ENCODE data around the gene GRXCR2. TPM values are rescaled to one million over a fixed set of nuclear protein-coding genes. Genes with fewer than 3 reads are reported as not detected.

Gene GRXCR2
- total RNA-seq, 2 experiments from 2014 or later, result not detected

- no peaks in the 10 kb centered on the region for H3K4me1 Mint-ChIP-seq
- H3K4me3 Mint-ChIP-seq, result no peak overlapping the region
- H3K36me3 Mint-ChIP-seq, result no peaks in the 10 kb centered on the region
- DNase-seq (no peak), ATAC-seq (no peak)
- no peaks in the 10 kb centered on the region for H3K27me3 Mint-ChIP-seq
- CTCF ChIA-PET, result interaction anchor here (1.6 kb wide), 1 partner anchor 15 kb away, joined by 5 read pairs; no protein-coding TSS in a partner anchor
- no peak overlapping the region for H3K27ac Mint-ChIP-seq
- no peaks in the 10 kb centered on the region for H3K9me3 Mint-ChIP-seq (ENCODE audit: low read depth)
These were observed 59.9 kb downstream of the GRXCR2 start for GRCh38 chr5:145812877-145813276.

GRCh38 chr5:145811834-145812625 lies 60.8 kb downstream of the GRXCR2 start:
- no peak for DNase-seq
- CTCF ChIA-PET, result interaction anchor here (1.6 kb wide), 1 partner anchor 16 kb away, joined by 5 read pairs; no protein-coding TSS in a partner anchor
- H3K36me3 Mint-ChIP-seq, result no peaks in the 10 kb centered on the region
- no peak overlapping the region for H3K27ac Mint-ChIP-seq
- ATAC-seq, result no peak
- no peaks in the 10 kb centered on the region for H3K27me3 Mint-ChIP-seq
- H3K9me3 Mint-ChIP-seq (ENCODE audit: low read depth), result no peaks in the 10 kb centered on the region
- H3K4me1 Mint-ChIP-seq, result no peaks in the 10 kb centered on the region
- H3K4me3 Mint-ChIP-seq, result no peak overlapping the region

Other genes with a start within 250 kb of the GRXCR2 start
- gene PRELID2, start 37.7 kb downstream of the GRXCR2 start, total RNA-seq, result 1 to 10 TPM; 2.2 to 2.3 TPM
- under 1 TPM in 1 of 2 experiments, not detected in 1; 0.12 TPM for gene SH3RF2, start 63.6 kb upstream of the GRXCR2 start, total RNA-seq
- under 1 TPM; 0.50 to 0.87 TPM for gene PLAC8L1, start 232.6 kb upstream of the GRXCR2 start, total RNA-seq